PC-3 (cell line): Measurements from ENCODE around the gene CNP. TPM values are rescaled to one million over a fixed set of nuclear protein-coding genes. Genes with fewer than 3 reads are reported as not detected.

Experiments used
- ATAC-seq: fragments of 200-7000 bp; cut with Tn5 transposase; 2 replicates; pipeline ENCODE4 v1.9.1; 2020; ENCODE audit warnings: mild to moderate bottlenecking, moderate library complexity
- Bru-seq: library from RNA; stranded (reverse); fragments of 400-500 nt; gene quantifications from one replicate; lab custom pipeline; 2021; lab: Mats Ljungman, UMichigan
- BruChase-seq, 2 experiments: library from RNA; stranded (reverse); fragments of 400-500 nt; gene quantifications; one replicate each; lab custom pipeline; 2021; lab: Mats Ljungman, UMichigan
- BruUV-seq: library from RNA; stranded (reverse); fragments of 400-500 nt; replicated peaks from 2 replicates; lab custom pipeline; 2021; lab: Mats Ljungman, UMichigan
- CTCF ChIA-PET: fragments of 300-600 bp; sonication (Branson Sonifier 250); formaldehyde crosslinking; loops from one replicate; lab custom pipeline; 2022; ENCODE audit warnings: antibody characterized with exemption; lab: Charles Lee
- POLR2A ChIA-PET: fragments of 300-600 bp; sonication (Branson Sonifier 250); formaldehyde crosslinking; loops from one replicate; lab custom pipeline; 2022; ENCODE audit warnings: antibody characterized with exemption; ENCODE audit not compliant: unreplicated experiment; lab: Charles Lee
- DNase-seq: peaks from one replicate; pipeline ENCODE4 v3.0.0-alpha.2; 2015
- H2AFZ ChIP-seq: fragments of 300-600 bp; sonication (generic); 2 replicates; pipeline ENCODE4 v1.6.0; 2016; ENCODE audit warnings: antibody characterized with exemption, low read length
- H3F3A ChIP-seq: fragments of 300-600 bp; sonication (generic); one replicate; pipeline ENCODE4 v1.6.0; 2017; ENCODE audit warnings: antibody characterized with exemption, low read length, control low read depth, mild to moderate bottlenecking; ENCODE audit not compliant: unreplicated experiment
- H3K27ac ChIP-seq: fragments of 300-600 bp; sonication (generic); 2 replicates; pipeline ENCODE4 v1.5.1; 2016; ENCODE audit warnings: mild to moderate bottlenecking, low read length
- H3K27me3 ChIP-seq: fragments of 300-600 bp; sonication (generic); 2 replicates; pipeline ENCODE4 v1.6.1; 2016; ENCODE audit warnings: low read length, mixed read lengths
- H3K36me3 ChIP-seq: fragments of 300-600 bp; sonication (generic); 2 replicates; pipeline ENCODE4 v1.6.1; 2016; ENCODE audit warnings: low read depth, mixed run types, low read length, mixed read lengths
- H3K4me1 ChIP-seq: fragments of 300-600 bp; sonication (generic); 2 replicates; pipeline ENCODE4 v1.5.1; 2016; ENCODE audit warnings: low read length; ENCODE audit not compliant: insufficient read depth
- H3K4me2 ChIP-seq: fragments of 300-600 bp; sonication (generic); 2 replicates; pipeline ENCODE4 v1.6.0; 2016; ENCODE audit warnings: low read length
- H3K4me3 ChIP-seq: fragments of 300-600 bp; sonication (generic); 2 replicates; pipeline ENCODE4 v1.5.1; 2016; ENCODE audit warnings: mild to moderate bottlenecking, low read length, mixed read lengths
- H3K79me2 ChIP-seq: fragments of 300-600 bp; sonication (generic); 2 replicates; pipeline ENCODE4 v1.6.1; 2017; ENCODE audit warnings: low read length, mixed read lengths
- H3K9ac ChIP-seq: fragments of 300-600 bp; sonication (generic); 2 replicates; pipeline ENCODE4 v1.6.0; 2016; ENCODE audit warnings: mild to moderate bottlenecking, low read length
- H3K9me2 ChIP-seq: fragments of 300-600 bp; sonication (generic); replicated peaks from 2 replicates; pipeline ENCODE4 v1.6.1; 2016; ENCODE audit warnings: mixed run types, low read length, mixed read lengths
- H3K9me3 ChIP-seq: fragments of 300-600 bp; sonication (generic); 2 replicates; pipeline ENCODE4 v1.6.1; 2016; ENCODE audit warnings: low read length, mixed read lengths
- H4K20me1 ChIP-seq: fragments of 300-600 bp; sonication (generic); 2 replicates; pipeline ENCODE4 v1.6.1; 2016; ENCODE audit warnings: low read length, mixed read lengths
- CTCF ChIP-seq: fragments of 300-600 bp; sonication (generic); conservative IDR thresholded peaks from 2 replicates; pipeline ENCODE4 v1.5.1; 2017; ENCODE audit warnings: antibody characterized with exemption, low read depth, mild to moderate bottlenecking, low read length
- EZH2 ChIP-seq: fragments of 300-600 bp; sonication (generic); IDR thresholded peaks from one replicate; pipeline ENCODE4 v1.6.1; 2017; ENCODE audit warnings: antibody characterized with exemption, mild to moderate bottlenecking, low read length; ENCODE audit not compliant: unreplicated experiment
- EZH2phosphoT487 ChIP-seq: fragments of 300-600 bp; sonication (generic); IDR thresholded peaks from 2 replicates; pipeline ENCODE4 v1.6.1; 2018; ENCODE audit warnings: mild to moderate bottlenecking, antibody characterized with exemption, low read length, borderline replicate concordance
- intact Hi-C: fragments of 100-400 bp; cut with micrococcal nuclease; formaldehyde crosslinking; loops from 2 replicates; pipeline ENCODE4 v1.9.0; 2023
- long read RNA-seq: library from polyadenylated mRNA; unstranded; transcript quantifications from one replicate; pipeline ENCODE4 v2.0.0, GENCODE V29; 2021; ENCODE audit not compliant: unreplicated experiment
- total RNA-seq: library from RNA; depleted of rRNA; stranded (reverse); fragments of >200 nt; gene quantifications from 2 replicates; pipeline ENCODE4 v1.2.3, GENCODE V29; 2014; rRNA removed

Gene CNP
- total RNA-seq (75.4 and 91.6 TPM in 2 replicates), Bru-seq, nascent RNA (percentile 72 among the genes with signal in this experiment), BruChase-seq, experiment 1, labeled RNA remaining after a 6-hour chase (percentile 96 among the genes with signal in this experiment), BruChase-seq, experiment 2, labeled RNA remaining after a 2-hour chase (percentile 89 among the genes with signal in this experiment)
- long read RNA-seq, full-length matches to known transcripts = 103 of 137 reads
- long read RNA-seq, partial matches to known transcripts = 6 of 137 reads
- long read RNA-seq, other reads (novel, unspliced or antisense) = 28 of 137 reads

GRCh38 chr17:41966463-41967140, at the start of gene CNP:
Gene CNP (plus strand): TSS chr17:41966795. CDS start chr17:41966885, 90 bp downstream.
- Histone ChIP-seq H3K9me3 (no peaks in the 10 kb centered on the region), H3F3A (no peaks in the 10 kb centered on the region), H2AFZ (peak within 1 kb of the TSS; percentile 60), H3K4me1 (peaks cover 27% of the 10 kb centered on the region), H3K9ac (peak within 1 kb of the TSS; percentile 94), H3K9me2 (no peaks in the 10 kb centered on the region), H3K36me3 (peaks cover 5% of the 10 kb centered on the region), H3K4me3 (peak within 1 kb of the TSS; percentile 82), H3K4me2 (peak within 1 kb of the TSS; percentile 100), H3K27ac (peak within 1 kb of the TSS; percentile 74), H4K20me1 (0 out of 2 replicates have a peak, but pooled peaks cover 5% of the 10 kb centered on the region), H3K79me2 (peaks cover 45% of the 10 kb centered on the region), H3K27me3 (no peaks in the 10 kb centered on the region)
- no peak for TF ChIP-seq EZH2phosphoT487
- TF ChIP-seq CTCF = no peak
- TF ChIP-seq EZH2 = no peak
- ChIA-PET POLR2A (interaction anchor here (0.5 to 1.0 kb wide), 5 partner anchors 20 to 1064 kb away, joined by 3 to 11 read pairs (median 4); partner anchors contain the start of genes DNAJC7 and NKIRAS2), CTCF (interaction anchor here (1.2 kb wide), 2 partner anchors 23 to 561 kb away, joined by 3 to 7 read pairs; no protein-coding TSS in a partner anchor)
- ATAC-seq (peak; percentile 75), DNase-seq (peak; percentile 83)
- no TSS peak for BruUV-seq
- intact Hi-C loops = loop anchor here (1.0 kb wide), 1 partner anchor 51 kb away; the partner anchor contains the start of gene DNAJC7

DNA sequence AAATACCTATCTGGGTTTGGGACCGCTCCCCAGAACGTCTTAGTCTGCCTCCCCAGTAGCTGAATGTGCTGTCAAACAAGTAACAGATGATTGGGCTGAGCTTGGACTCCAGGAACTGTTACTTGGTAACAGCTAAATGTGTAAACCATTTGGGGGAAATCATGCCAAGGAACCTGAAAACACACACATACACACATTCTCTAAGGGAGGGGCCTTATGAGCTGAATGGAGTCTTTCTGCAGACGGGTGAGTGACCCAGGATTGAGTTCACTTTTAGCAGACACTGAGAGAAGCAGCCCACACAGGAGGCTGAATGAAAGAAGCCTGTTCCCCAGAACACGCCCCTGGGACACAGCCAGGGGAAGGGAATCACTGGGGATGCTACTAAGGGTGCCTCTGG, 49.4 kb upstream of the CNP start:
- Histone ChIP-seq H3K27me3 (no peaks in the 10 kb centered on the region), H3K9me3 (no peaks in the 10 kb centered on the region), H3K27ac (no peak overlapping the region), H4K20me1 (peaks cover 32% of the 10 kb centered on the region), H3F3A (no peaks in the 10 kb centered on the region), H3K9me2 (no peaks in the 10 kb centered on the region), H3K9ac (no peak overlapping the region; the same call in 1 of the 2 replicates), H3K4me2 (peak overlapping the region; percentile 96), H3K4me3 (peak overlapping the region; percentile 93), H3K36me3 (peaks cover 8% of the 10 kb centered on the region; the same call in 1 of the 2 replicates), H2AFZ (no peak overlapping the region), H3K79me2 (peaks cover 66% of the 10 kb centered on the region), H3K4me1 (peaks cover 34% of the 10 kb centered on the region)
- intact Hi-C loops = no loop called here
- POLR2A ChIA-PET = interaction anchor here (0.6 to 0.7 kb wide), 2 partner anchors 10 to 16 kb away, joined by 3 to 14 read pairs; no protein-coding TSS in a partner anchor
- ATAC-seq (no peak), DNase-seq (peak; percentile 12)
- CTCF ChIA-PET = no interaction called here
- TF ChIP-seq EZH2phosphoT487 = no peak
- no peak for TF ChIP-seq EZH2
- TF ChIP-seq CTCF = no peak
- no TSS peak for BruUV-seq
